AG09319 (cell line): ENCODE measurements around the gene CBS.

Source experiments
- DNase-seq: peaks from one replicate; pipeline ENCODE4 v3.0.0-alpha.2; 2010; ENCODE audit warnings: low read depth; ENCODE audit errors: extremely low read depth
- CTCF ChIP-seq: IDR thresholded peaks from 2 replicates; pipeline ENCODE4 v1.5.1; 2011; ENCODE audit warnings: low read depth, mild to moderate bottlenecking, inconsistent platforms, low read length, moderate library complexity

The CBS gene

DNA sequence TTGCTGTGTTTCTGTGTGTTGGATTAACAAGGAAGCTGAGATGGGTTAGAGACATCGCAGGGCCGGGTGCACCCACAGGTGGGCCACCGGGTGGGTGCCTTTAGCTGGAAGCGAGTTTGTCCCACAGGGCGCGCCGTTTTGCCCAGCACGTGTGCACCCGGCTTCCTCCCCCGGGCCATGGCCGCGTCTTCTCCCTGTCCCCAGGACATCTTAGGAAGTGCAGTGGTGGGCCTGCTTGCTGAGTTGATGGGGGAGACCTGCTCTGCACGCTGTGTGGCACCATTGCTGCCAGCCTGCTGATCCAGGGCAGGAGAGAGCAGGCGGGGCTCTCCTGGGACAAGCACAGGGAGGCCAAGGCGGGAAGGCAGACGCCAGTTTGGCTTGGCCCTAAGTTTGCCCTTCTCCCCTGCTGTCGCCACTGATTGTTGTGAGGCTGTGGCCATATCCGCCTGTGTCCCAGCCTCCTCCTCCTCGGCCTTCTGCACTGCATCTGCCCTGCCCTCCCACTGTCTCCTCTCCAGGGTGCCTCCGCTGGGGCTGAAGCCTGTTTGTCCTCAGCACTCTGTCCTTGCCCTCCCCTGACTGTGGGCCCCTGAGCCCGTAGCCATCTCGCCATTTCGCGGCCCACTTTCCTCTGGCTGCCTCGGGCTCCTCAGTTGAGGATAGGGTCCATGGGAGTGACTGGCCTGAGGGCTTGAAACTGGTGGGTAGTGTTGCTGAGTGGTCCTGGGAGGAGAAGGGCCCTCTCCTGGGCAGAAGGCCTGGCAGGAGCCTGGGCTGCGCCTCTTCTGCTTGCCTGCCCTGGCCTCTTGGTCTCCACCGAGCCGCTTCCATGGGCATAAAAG, 53.7 kb downstream of the CBS start:
- DNase-seq: no peak
- no peak for TF ChIP-seq CTCF

- TF ChIP-seq CTCF: no peak
These were observed 54.4 kb downstream of the CBS start for GRCh38 chr21:43021191-43021590.

GRCh38 chr21:43020771-43021170, 54.9 kb downstream of the CBS start:
- TF ChIP-seq CTCF: no peak
- no peak for DNase-seq

More at GRCh38 chr21:43021191-43021590, 54.4 kb downstream of the CBS start:
- no peak for DNase-seq

DNA sequence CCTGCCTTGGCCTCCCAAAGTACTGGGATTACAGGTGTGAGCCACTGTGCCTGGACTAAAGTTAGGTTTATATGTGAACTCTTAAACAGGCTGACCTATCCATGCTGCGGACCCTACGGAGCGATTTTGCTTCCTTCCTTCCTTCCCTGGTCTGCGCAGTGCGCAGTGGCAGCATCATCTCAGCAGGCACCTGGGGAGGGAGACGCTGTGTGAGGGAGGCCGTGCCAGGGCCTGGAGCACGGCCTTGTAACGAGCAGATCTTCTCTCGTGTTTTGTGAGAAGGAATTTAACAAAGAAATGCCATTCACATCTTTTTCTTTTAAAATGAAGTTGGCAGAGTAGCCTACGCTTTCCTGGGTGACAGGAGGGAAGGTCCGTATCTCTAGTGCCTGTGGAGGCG, 55.5 kb downstream of the CBS start:
- TF ChIP-seq CTCF: no peak
- DNase-seq: no peak

- DNase-seq: no peak
- TF ChIP-seq CTCF: no peak
These were observed 57.1 kb downstream of the CBS start for GRCh38 chr21:43018519-43018918.

- no peak for DNase-seq
- no peak for TF ChIP-seq CTCF
These were observed 58.9 kb downstream of the CBS start for GRCh38 chr21:43016728-43017127.

DNA sequence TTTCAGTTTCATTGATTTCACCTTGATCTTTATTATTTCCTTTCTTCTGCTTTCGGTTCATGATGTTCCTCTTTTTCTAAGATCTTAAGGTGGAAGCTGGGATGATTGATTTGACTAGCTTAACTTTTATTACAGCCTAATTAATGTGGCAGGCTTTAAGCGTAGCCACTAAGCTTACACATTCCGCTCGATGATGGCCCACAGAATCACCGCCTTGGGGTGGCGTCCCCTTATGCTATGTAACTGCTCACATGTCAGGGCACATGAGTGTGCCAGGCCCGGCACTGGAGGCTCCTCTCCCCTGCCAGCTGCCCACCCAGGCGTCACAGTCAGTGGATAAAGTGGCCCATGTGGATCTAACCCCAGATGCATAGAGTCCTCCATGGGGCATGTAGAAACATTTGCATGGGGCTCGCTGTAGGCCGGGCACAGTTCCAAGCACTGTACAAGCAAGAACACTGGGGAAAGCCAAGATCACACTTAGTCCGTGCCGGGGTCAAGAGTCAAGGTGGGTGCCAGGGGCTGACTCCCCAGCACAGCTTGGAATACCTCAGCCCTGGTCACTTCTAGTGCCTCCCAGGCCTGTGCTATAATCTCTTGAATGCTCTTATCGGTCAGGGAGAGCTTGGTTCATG, 59.6 kb downstream of the CBS start:
- DNase-seq: no peak
- no peak for TF ChIP-seq CTCF
